ENCODE data around the gene CREBBP.

CREBBP gene

DNA sequence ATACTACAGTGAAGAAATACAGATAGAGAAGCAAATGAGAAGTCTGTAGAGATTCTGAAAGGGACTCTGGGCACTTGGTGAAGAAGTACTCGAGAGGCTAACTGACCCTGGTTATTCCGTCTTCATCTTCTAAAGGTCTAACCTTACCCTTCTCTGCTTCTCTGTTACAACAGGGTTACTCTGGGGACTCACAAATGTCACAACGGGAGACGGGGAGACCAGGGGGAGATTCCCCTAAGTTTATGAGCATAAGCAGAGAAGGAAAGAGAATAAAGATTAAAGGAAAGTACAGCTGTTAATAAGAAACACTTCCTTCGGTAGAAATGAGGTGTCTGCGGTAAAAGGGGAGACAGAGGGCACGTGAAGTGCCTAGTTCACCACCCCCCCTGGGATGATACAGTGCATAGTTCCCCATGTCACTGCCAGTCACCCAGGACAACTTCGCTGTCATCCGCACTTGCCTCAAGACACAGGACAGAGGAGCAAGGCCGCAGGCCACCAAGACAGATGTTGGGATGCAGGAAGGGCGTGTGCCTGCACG, 88.0 kb downstream of the CREBBP start:
- DNase-seq: no peak

DNA sequence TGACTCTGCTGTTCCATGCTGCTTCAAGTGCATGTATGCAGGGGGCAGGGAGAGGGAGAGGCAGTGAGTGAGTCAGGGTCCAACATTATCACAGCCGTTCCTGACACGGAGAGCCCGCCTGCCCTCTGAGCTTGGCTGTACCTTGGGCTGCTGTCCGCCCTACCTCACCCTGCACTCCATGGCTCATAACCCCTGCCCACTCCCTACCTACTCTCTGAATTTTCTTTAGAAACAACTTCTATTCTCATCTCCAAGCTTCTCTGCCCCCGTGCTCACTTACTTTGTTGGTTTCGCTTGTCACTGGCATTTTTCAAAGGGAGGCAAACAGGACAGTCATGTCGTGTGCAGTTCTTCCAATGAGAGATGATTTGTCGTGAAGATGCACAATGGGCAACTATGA, 88.8 kb downstream of the CREBBP start:
- DNase-seq: no peak

DNA sequence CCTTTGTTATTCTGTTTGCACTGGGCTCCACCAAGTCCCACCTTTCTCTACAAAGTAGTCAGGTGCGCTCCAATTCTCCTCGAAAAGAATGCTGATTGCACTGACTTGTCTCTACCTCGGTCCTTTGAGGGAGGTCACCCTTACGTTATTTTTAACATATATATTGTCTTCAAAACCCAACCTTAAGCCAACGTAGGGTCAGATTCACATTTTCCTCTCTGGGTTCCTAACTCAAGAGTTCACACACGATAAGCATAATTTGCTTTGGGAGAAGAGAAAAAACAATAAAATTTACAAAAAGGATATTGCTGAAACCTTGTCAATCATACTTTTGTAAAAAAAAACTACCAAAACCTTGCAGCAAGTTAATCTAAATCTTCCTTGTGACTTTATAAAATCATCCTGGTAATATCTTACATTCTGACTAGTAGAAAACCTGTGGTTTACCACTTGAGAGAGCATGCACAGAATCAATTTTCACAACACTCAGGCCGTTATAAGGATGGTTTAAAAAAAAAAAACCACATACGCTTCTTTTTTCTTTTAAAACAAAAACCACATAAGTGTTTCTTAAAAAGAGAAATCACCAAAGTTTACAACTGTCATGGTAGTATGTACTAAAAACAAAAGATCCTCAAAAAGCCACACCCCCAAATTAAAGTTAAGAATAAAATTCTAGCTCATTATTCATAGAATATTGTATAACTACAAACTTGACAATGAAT, 91.0 kb downstream of the CREBBP start:
- no peak for DNase-seq

DNA sequence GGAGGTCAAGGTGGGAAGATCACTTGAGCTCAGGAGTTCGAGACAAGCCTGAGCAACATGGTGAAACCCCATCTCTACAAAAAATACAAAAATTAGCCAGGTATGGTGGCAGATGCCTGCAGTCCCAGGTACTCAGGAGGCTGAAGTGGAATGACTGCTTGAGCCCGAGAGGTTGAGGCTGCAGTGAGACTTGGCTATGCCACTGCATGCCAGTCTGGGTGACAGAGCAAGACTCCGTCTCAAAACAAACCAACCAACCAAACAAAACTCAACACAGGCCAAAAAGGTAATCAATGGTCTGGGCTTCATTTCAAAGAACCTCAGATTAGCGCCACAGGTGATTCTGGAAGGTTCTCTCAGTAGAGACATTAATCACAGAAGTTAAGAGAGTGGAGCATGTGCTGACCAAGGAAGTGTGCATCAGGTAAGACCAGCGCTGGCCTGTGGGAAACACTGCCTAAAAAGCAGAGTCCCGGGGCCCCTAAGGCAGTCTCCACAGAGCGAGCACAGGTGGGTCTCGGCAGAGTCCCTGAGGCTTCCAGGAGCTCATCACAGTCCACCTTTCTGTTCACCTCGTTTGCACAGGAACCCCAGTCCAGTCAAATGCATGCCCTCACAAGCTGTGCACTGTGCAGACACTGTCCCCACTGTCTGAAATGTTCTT, 91.7 kb downstream of the CREBBP start:
- no peak for DNase-seq

DNA sequence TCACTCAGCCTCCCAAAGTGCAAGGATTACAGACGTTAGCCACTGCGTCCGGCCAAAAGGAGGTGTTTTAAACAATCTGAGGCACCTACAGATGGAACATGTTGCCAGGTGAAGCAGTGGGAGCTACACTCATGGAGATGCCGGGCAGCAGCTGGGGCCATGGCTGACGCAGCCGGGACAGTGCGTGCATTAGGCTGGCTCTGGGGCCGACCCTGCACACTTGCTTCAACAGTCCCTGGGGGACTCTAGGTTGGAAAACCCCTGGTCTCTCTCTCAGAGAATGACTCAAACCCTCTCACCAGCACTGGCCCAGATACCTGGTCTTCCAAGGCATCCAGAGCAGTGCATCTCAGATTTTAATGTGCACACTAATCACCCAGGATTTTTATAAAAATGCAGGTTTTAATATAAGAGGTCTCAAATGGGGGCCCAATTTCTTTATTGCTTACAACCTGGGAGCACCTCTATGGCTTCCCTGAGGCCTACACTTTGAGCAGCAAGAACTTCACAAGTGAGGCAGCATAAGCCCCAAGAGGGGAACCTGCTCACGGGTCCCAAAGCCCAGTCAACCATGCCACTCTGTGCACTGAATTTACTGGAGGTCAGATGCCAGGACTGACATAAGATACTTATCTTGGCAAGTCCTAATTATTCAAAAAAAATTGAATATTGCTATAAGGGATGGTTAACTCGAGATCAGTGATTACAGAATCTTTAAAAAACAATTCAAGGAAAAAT, 92.4 kb downstream of the CREBBP start:
- DNase-seq: no peak

DNA sequence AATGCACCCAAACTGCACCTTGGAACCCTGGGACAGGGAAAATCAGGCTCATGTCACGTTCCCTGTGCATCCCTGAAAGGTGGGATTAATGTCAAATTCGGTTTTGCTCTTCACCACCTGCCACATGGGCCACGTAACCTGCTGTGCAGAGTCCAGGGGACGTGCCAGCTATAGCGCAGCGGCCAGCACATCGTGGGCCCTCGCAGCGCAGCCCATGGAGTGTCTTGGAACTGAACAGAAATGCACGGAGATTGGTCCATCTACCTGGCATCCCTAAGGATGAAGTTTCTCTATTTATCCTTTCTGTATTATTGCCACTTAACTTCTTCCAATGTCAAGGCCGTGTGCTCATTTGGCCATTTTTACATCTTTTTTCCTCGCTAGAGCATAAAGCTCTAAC, 95.1 kb downstream of the CREBBP start:
- DNase-seq: no peak

DNA sequence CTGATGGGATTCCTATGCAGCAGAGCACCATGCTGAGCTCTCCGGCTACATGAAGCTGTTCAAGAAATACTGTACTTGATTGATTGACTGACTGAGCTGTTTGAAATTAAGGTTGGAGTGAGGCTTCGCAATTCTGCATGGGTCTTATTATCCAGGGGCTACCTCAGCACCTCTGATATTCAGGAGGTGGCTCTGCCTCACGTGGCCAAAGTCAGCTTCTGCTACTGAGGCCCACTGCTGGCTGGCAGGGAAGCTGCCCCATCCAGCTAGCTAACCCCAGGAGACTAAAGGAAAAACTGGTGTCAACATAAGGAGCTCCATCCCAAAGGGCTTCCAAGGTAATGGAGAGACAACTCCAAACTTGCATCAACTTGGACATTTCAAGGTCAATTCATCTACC, 97.0 kb downstream of the CREBBP start:
- DNase-seq: no peak

DNA sequence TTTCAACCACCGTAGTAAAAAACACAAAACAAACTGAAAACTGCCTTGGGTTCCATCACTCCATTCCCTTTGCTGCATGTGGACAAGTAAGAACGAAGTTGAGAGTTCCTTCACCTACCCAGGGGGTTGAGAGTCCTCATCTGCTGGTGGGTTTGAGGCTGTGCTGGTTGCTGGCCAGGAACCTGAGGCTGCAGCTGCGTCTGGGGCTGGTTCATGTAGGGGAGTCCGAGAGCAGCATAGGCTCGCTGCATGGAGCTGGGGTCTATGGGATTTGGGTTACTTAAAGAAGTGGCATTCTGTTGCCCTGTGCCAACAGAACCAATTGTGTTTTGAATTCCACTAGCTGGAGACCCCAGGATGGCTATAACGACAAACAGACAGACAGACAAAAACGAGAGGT, 97.9 kb downstream of the CREBBP start:
- no peak for DNase-seq

DNA sequence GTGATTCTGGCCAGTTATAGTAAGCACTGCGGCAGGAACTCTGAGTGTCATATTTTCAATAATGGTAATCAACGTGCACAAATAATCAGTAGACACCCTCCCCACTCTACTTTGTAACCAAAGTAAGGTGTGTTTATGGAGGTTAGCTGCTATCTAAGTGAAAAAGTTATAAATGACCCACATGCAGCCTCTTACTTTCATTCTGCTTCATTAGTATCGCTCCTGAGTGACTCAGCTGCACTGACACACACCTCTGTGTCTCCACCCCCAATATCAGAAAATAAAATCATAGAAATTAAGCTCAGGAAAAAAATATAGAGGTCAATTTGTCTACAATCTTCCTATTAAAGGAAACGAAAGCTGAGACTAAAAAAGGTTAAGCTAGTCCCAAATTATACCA, 99.1 kb downstream of the CREBBP start:
- no peak for DNase-seq

DNA sequence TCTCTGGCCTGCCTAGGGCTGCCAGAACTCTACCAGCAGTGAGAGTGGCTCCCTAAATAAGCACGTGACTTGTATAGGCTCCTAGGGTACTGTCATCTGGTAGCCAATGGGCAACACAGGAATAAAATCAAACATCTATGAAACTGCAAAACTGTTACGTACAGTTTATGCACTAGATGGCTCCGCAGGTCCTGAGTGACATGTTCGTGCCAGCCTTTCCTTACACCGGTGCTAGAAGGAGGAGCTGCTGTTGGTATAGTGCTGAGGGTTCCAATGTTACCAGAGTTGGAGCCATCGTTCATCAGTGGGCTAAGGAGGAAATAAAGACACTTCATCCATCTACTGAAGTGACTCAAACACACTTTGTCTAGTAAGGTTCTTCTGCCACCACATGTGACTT, 99.9 kb downstream of the CREBBP start:
- no peak for DNase-seq

DNA sequence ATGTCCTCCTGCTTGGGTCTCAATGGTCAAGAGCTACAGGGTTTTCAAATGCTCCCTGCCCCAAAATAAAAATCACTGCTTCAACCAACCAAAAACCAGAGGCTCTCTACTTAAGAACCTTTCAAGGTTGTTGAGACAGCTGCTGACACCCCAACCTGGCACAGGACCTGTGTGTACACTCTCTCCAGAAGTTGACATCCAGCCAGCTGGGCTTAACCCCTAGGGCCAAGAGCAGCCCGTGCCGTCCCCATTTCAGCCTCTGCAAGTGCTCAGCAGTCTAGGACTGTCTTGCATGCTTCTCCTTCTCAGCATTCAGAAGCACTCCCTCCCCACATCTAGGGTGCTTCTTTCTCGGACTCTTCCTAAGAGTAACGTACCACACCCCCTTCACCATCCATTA, 104.2 kb downstream of the CREBBP start:
- no peak for DNase-seq

DNA sequence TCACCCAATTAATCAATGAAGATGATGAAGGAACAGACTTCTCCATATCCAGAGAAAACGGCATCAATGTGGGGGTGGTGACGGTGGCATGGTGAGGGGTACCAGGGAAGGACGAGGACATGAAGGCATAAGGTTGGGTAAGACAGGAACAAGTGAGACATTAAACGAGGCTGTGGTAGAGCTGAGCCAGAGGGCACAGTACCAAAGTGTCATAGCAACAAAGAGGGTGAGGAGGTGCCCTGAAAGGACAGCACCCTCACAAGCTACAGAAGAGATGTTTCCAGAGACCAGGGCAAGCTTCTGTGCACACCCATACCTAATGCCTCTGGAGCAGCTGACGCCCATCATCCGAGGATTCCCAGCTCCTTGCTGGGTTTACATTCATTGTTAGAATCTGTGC, 105.7 kb downstream of the CREBBP start:
- no peak for DNase-seq

DNA sequence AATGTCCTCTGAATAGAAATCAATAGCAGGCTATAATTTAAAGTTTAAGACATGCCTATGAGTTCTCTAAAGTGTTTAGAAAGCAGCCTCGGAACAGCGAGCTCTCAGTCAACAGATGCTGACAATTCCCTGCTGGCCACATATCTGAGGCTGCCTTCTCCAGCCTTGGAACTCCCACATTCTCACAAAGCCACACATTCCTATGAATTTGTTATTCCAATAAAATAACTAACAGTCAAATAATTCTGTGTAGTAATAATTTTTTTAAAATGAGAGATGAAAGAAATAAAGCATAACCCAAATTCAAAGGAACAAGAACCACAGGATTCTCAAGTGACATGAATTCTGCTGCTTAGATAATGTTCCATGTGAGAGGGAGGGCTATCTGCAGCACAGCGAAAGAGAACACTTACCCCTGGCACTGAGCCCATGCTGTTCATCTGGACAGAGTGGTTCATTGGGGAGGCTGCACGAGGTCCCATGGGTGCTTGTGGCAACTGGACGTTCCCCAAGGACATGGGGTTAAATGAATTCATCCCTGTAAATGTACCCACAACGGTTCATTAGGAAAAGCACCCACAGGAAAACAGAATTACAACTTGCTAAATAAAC, 106.3 kb downstream of the CREBBP start:
- no peak for DNase-seq

DNA sequence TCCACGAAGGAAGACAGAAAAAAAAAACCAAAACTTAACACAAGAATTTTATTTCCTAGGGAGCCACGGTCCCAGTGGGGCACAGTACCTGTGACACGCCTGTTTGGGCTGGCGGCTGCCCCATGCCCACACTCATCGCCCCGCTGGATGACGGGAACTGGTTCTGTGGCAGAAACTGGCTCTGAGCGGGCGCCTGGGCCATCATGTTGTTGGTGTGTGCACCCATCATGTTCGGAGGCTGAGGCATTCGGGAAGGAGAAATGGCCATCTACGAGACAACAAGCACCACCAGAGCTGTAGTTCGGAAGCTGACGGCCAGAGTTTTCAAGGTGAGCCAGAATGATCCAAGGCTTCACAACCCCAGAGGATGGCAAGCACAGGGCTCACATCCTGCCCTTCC, 106.8 kb downstream of the CREBBP start:
- DNase-seq: no peak

DNA sequence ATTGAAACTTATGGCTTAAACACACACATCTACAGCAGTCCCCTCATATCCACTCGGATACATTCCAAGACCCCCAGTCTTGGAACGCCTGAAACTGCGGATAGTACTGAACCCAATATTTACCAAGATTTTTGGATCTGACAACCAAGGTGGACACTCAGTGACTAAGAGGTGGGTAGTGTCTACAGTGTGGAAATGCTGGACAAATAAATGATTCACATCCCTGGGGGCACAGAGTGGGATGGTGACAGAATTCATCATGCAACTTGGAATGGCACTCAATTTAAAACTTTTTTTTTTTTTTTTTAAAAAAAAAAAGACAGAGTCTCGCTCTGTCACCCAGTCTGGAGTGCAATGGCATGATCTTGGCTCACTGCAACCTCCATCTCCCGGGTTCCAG, 109.0 kb downstream of the CREBBP start:
- no peak for DNase-seq

DNA sequence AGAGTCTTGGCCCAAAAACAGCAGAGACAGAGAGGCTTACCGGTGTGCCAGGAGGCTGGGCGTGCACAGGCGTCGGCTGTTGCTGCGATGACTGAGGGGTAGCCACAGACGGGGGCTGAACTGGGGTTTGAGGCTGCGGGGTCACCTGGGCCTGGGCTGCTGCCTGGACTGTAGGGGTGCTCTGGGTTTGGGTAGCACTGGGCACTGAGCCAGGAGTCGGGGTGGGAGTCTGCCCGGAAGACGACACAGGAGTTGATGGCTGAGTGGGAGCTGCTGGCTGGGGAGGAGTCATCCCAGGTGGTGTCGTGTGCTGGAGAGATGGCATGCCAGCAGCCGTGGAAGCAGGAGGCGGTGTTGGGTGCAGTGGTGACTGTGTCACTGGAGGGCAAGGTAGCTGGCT, 110.0 kb downstream of the CREBBP start:
- DNase-seq: no peak

DNA sequence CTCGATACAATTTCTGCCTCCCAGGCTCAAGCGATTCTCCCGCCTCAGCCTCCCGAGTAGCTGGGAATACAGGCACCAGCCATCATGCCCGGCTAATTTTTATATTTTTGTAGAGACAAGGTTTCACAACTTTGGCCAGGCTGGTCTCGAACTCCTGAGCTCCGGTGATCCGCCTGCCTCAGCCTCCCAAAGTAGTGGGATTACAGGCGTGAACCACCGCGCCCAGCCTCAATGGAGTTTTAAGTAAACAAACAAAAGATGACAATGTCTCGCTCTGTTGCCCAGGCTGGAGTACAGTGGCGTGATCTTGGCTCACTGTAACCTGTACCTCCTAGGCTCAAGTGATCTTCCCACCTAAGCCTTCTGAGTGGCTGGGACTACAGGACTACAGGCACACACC, 110.6 kb downstream of the CREBBP start:
- DNase-seq: no peak

DNA sequence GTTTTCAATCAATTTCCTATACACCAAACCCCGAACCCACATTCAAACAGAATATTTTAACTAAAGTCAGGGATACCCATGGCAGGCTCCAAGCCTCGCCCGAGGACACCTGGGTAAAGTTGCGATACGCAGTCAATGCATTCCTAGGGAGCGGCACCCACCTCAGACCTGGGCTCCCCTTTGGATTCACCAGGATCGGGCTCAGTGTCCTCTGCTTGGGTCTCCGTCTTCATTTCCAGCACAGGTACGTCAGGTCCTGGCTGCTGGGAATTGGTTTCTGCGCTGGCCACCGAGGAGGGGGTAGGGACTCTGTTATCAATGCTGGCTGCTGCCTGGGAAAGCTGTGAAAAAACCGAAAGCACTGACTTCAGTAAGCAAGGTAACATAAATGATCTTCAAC, 111.5 kb downstream of the CREBBP start:
- DNase-seq: no peak

DNA sequence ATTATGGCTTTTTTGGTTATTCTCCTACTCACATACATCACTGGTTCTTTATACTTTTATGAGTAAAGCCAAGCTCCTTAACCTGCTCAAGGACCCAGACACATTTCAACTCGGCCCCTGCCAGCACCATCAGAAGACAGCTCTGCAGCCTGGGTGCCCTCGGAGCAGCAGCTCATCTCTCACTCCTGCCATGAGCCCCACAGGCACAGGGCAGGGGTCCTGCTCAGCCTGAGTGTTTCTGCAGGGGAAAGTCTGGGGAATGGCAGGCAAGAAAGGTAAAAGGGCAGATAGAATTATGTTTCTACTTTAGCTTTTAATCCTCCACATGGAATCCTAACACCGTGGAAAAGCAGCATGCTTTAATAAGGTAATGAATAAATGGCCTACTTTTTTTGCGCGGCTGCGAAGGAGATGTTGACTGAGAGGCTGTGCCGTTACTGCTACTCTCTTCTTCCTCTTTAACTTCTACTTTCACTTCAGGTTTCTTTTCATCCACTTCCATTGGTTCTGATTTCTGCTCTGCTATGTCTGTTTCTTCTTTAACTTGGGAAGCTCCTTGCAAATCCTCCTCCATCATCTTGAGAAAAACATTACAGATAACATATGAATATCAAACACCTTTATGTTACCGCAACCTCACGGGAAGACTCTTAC, 113.1 kb downstream of the CREBBP start:
- DNase-seq: no peak

DNA sequence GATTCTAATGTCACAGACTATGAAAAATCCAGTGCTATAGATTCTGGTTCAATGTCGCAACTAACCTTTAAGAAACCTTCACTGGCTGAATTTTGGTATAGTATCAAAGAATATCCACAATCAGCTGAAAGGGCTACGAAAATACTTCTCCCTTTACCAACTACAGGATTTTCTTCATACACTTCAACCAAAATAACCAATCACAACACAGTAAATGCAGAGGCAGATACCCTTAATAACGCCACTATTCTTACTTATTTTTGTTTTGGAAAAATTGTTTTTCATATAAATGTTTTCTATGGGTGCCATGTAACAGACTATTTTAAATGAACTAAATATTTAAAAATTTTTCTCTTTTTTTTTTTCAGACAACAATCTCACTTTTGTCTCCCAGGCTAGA, 114.3 kb downstream of the CREBBP start:
- no peak for DNase-seq

DNA sequence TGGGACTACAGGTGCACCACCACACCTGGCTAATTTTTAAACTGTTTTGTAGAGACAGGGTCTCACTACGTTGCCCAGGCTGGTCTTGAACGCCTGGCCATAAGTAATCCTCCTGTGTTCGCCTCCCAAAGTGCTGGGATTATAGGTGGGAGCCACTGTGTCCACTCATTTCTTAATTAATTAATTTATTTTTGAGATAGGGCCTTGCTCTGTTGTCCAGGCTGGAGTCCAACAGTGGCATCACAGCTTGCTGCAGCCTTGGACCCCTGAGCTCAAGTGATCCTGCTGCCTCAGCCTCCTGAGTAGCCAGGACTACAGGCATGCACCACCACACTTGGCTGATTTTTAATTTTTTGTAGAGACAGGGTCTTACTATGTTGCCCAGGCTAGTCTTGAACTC, 116.1 kb downstream of the CREBBP start:
- no peak for DNase-seq

DNA sequence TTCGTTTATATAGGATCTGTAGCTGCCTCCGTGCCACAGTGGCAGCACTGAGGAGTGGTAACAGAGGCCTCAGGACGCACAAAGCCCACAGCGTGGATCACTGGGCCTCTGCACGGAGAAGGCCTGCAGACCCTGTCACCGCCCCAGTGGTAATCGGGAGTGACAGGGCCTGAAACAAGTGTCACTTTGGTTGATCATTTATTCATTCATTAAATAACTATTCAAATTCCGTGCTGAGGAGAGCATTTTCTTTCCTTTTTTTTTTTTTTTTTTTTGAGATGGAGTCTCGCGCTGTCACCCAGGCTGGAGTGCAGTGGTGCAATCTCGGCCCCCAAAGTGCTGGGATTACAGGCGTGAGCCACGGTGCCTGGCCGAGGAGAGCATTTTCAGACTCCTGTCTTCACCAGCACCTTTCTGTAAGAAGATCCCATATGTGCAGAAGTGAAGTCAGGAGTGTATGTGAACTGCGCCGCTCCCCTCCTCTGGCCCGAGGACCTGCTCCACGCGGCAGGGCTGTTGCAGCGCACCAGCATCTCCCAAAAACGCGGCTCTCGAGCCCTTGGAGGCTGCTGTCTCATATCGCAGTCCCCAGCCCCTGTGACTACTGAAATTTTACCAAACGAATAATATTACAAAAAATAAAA, 118.3 kb downstream of the CREBBP start:
- no peak for DNase-seq
